H1 (cell line): ENCODE results near the gene CFAP100. TPM values are rescaled to one million over a fixed set of nuclear protein-coding genes. Genes with fewer than 3 reads are reported as not detected.

ENCODE experiments used
- CTCF ChIA-PET: fragments of 300-600 bp; sonication (Branson Sonifier 250); formaldehyde crosslinking; loops from one replicate; lab custom pipeline; 2021; ENCODE audit not compliant: partially characterized antibody; lab: Charles Lee
- POLR2A ChIA-PET: fragments of 300-600 bp; sonication (Branson Sonifier 250); formaldehyde crosslinking; loops from one replicate; lab custom pipeline; 2021; ENCODE audit warnings: inconsistent platforms; ENCODE audit not compliant: partially characterized antibody; lab: Charles Lee
- DNase-seq, 2 experiments: peaks; one replicate each; pipeline versions ENCODE4 v3.0.0 to v3.0.0-alpha.2; 2010 to 2022; ENCODE audit warnings: low spot score in 2 of 2, low read depth in 1 of 2, mixed read lengths in 1 of 2
- FAIRE-seq: peaks from 2 replicates; lab custom pipeline; 2011; peaks lifted over from hg19 to GRCh38; lab: Jason Lieb, UNC
- H2AFZ ChIP-seq: 2 replicates; pipeline ENCODE4 v1.8.1; 2012; ENCODE audit warnings: low read length, inconsistent platforms
- H2AK5ac ChIP-seq: 2 replicates; pipeline ENCODE4 v1.6.1; 2013; ENCODE audit warnings: low read depth, low read length
- H2BK120ac ChIP-seq: replicated peaks from 2 replicates; pipeline ENCODE3; 2013; ENCODE audit warnings: low read depth, low read length, inconsistent platforms
- H2BK12ac ChIP-seq: 2 replicates; pipeline ENCODE4 v1.6.1; 2013; ENCODE audit warnings: low read depth, low read length
- H2BK15ac ChIP-seq: 2 replicates; pipeline ENCODE4 v1.6.1; 2013; ENCODE audit warnings: low read length
- H2BK20ac ChIP-seq: 2 replicates; pipeline ENCODE4 v1.6.1; 2013; ENCODE audit warnings: low read length
- H2BK5ac ChIP-seq: 2 replicates; pipeline ENCODE4 v1.6.1; 2013; ENCODE audit warnings: low read depth, low read length
- H3K14ac ChIP-seq: 2 replicates; pipeline ENCODE4 v1.6.1; 2013; ENCODE audit warnings: inconsistent platforms; ENCODE audit not compliant: insufficient read length
- H3K18ac ChIP-seq: 2 replicates; pipeline ENCODE4 v1.6.1; 2013; ENCODE audit warnings: low read length; ENCODE audit errors: extremely low read depth
- H3K23ac ChIP-seq: 2 replicates; pipeline ENCODE4 v1.6.1; 2013; ENCODE audit warnings: inconsistent platforms; ENCODE audit not compliant: insufficient read length
- H3K23me2 ChIP-seq: 2 replicates; pipeline ENCODE4 v1.6.1; 2013; ENCODE audit warnings: low read depth, low read length
- H3K27ac ChIP-seq: 2 replicates; pipeline ENCODE4 v1.6.1; 2011; ENCODE audit warnings: low read depth, low read length, inconsistent platforms
- H3K27me3 ChIP-seq, 4 experiments: replicated peaks in 1 of 4; 1 replicate in 1 of 4; 2 replicates in 3 of 4; pipeline versions ENCODE4 v1.6.1 to v1.8.1; 2011 to 2013; ENCODE audit warnings: low read length in 3 of 4, mild to moderate bottlenecking in 3 of 4, inconsistent platforms in 2 of 4, mixed read lengths in 2 of 4, moderate library complexity in 1 of 4; ENCODE audit not compliant: control insufficient read depth in 3 of 4, insufficient read depth in 3 of 4; ENCODE audit errors: extremely low read depth in 1 of 4
- H3K36me3 ChIP-seq, 4 experiments: 2 replicates each; pipeline versions ENCODE4 v1.6.1 to v1.8.1; 2011 to 2013; ENCODE audit warnings: mild to moderate bottlenecking in 4 of 4, low read length in 3 of 4, moderate library complexity in 2 of 4, control low read depth in 1 of 4, inconsistent platforms in 1 of 4; ENCODE audit not compliant: insufficient read depth in 4 of 4, control insufficient read depth in 2 of 4
- H3K4ac ChIP-seq: replicated peaks from 2 replicates; pipeline ENCODE3; 2013; ENCODE audit warnings: low read length, low read depth, mixed read lengths, inconsistent platforms; ENCODE audit not compliant: insufficient read length
- H3K4me1 ChIP-seq, 4 experiments: replicated peaks in 1 of 4; 1 replicate in 1 of 4; 2 replicates in 3 of 4; pipeline versions ENCODE4 v1.6.1 to v1.8.1; 2011 to 2013; ENCODE audit warnings: low read length in 3 of 4, inconsistent platforms in 2 of 4, mixed read lengths in 1 of 4; ENCODE audit not compliant: insufficient read depth in 4 of 4, control insufficient read depth in 3 of 4
- H3K4me2 ChIP-seq, 2 experiments: 2 replicates each; pipeline versions ENCODE4 v1.6.1 to v1.8.1; 2011 to 2013; ENCODE audit warnings: low read depth in 2 of 2, low read length in 2 of 2, control low read depth in 1 of 2, inconsistent platforms in 1 of 2, mild to moderate bottlenecking in 1 of 2; ENCODE audit not compliant: insufficient read depth in 1 of 2
- H3K4me3 ChIP-seq, 4 experiments: fragments of 200-600, 300-600 bp in 1 of 4; sonication (generic), shearing (Covaris generic), sonication (Bioruptor Twin) in 1 of 4; 2 replicates each; pipeline versions ENCODE4 v1.5.1 to v1.8.1; 2011 to 2016; ENCODE audit warnings: low read length in 4 of 4, low read depth in 3 of 4, control low read depth in 2 of 4, inconsistent platforms in 2 of 4, mild to moderate bottlenecking in 2 of 4, mixed read lengths in 1 of 4, moderate library complexity in 1 of 4; ENCODE audit not compliant: insufficient read depth in 2 of 4; ENCODE audit errors: extremely low read depth in 1 of 4
- H3K56ac ChIP-seq: replicated peaks from 2 replicates; pipeline ENCODE3; 2013; ENCODE audit warnings: low read depth, mild to moderate bottlenecking, mixed read lengths, low read length, inconsistent platforms; ENCODE audit not compliant: insufficient read length
- H3K79me1 ChIP-seq: 2 replicates; pipeline ENCODE4 v1.6.1; 2013; ENCODE audit warnings: low read depth, low read length, control low read depth
- H3K79me2 ChIP-seq, 2 experiments: 2 replicates each; pipeline versions ENCODE4 v1.6.1 to v1.8.1; 2012 to 2013; ENCODE audit warnings: low read length in 2 of 2, mild to moderate bottlenecking in 2 of 2, inconsistent platforms in 1 of 2; ENCODE audit not compliant: insufficient read depth in 2 of 2, control insufficient read depth in 1 of 2
- H3K9ac ChIP-seq, 4 experiments: replicated peaks in 1 of 4; 1 replicate in 1 of 4; 2 replicates in 3 of 4; pipeline versions ENCODE4 v1.6.1 to v1.8.1; 2011 to 2013; ENCODE audit warnings: low read depth in 3 of 4, low read length in 3 of 4, control low read depth in 2 of 4, mild to moderate bottlenecking in 2 of 4, moderate library complexity in 2 of 4, inconsistent platforms in 1 of 4; ENCODE audit errors: extremely low read depth in 1 of 4
- H3K9me3 ChIP-seq, 2 experiments: 2 replicates each; pipeline versions ENCODE4 v1.6.1 to v1.8.1; 2012 to 2013; ENCODE audit warnings: mild to moderate bottlenecking in 2 of 2, moderate library complexity in 2 of 2, control low read depth in 1 of 2, inconsistent platforms in 1 of 2, low read depth in 1 of 2, low read length in 1 of 2, mixed read lengths in 1 of 2; ENCODE audit not compliant: insufficient read depth in 2 of 2
- H4K20me1 ChIP-seq, 2 experiments: replicated peaks in 1 of 2; 2 replicates each; pipeline versions ENCODE3 to v1.8.1; 2011 to 2013; ENCODE audit warnings: inconsistent platforms in 2 of 2, low read length in 2 of 2, mild to moderate bottlenecking in 1 of 2; ENCODE audit not compliant: insufficient read depth in 2 of 2, control insufficient read depth in 1 of 2
- H4K5ac ChIP-seq: 2 replicates; pipeline ENCODE4 v1.6.1; 2013; ENCODE audit warnings: low read length, low read depth, mixed read lengths, inconsistent platforms; ENCODE audit not compliant: insufficient read length
- H4K8ac ChIP-seq: 2 replicates; pipeline ENCODE4 v1.8.0; 2013; ENCODE audit warnings: mild to moderate bottlenecking, moderate library complexity, low read length, inconsistent platforms; ENCODE audit not compliant: insufficient read depth; ENCODE audit errors: extremely low read depth
- H4K91ac ChIP-seq: replicated peaks from 2 replicates; pipeline ENCODE3; 2013; ENCODE audit warnings: low read length, mixed read lengths, inconsistent platforms; ENCODE audit not compliant: insufficient read length
- CREB1 ChIP-seq: IDR thresholded peaks from 2 replicates; pipeline ENCODE4 v1.6.1; 2012; ENCODE audit warnings: inconsistent platforms
- CTBP2 ChIP-seq: IDR thresholded peaks from 2 replicates; pipeline ENCODE4 v1.7.0; 2011; ENCODE audit warnings: borderline replicate concordance, mild to moderate bottlenecking, moderate library complexity, mixed read lengths, low read length; ENCODE audit not compliant: insufficient read depth, insufficient read length
- EZH2 ChIP-seq: fragments of 200-600 bp; sonication (generic); IDR thresholded peaks from 2 replicates; pipeline ENCODE4 v1.7.1; 2012; ENCODE audit warnings: low read depth, mild to moderate bottlenecking, moderate library complexity, low read length, inconsistent platforms; ENCODE audit not compliant: severe bottlenecking
- FOSL1 ChIP-seq: IDR thresholded peaks from 2 replicates; pipeline ENCODE4 v1.6.1; 2011; ENCODE audit warnings: mild to moderate bottlenecking, low read depth, low read length, moderate library complexity; ENCODE audit not compliant: insufficient read depth
- NRF1 ChIP-seq: IDR thresholded peaks from 2 replicates; pipeline ENCODE4 v1.6.1; 2011; ENCODE audit warnings: mild to moderate bottlenecking, low read depth, low read length, improper control_type of control experiment
- POU5F1 ChIP-seq: IDR thresholded peaks from 2 replicates; pipeline ENCODE4 v1.6.1; 2011; ENCODE audit warnings: low read depth, mild to moderate bottlenecking, low read length, moderate library complexity
- RBBP5 ChIP-seq: IDR thresholded peaks from 2 replicates; pipeline ENCODE4 v1.7.1; 2012; ENCODE audit warnings: low read depth, mild to moderate bottlenecking, inconsistent platforms, low read length, moderate library complexity, borderline replicate concordance
- SP2 ChIP-seq: IDR thresholded peaks from 2 replicates; pipeline ENCODE4 v1.6.1; 2012; ENCODE audit warnings: mild to moderate bottlenecking, low read length, inconsistent platforms
- YY1 ChIP-seq: IDR thresholded peaks from 2 replicates; pipeline ENCODE4 v1.6.1; 2011; ENCODE audit warnings: low read depth, mild to moderate bottlenecking, low read length
- WGBS, 2 experiments: shearing (Covaris generic) in 1 of 2; methylation state at CpG; one replicate each; pipeline versions ENCODE4 v1.1.6 to v1.1.7; 2013 to 2015; ENCODE audit warnings: low lambda C conversion rate in 2 of 2, mixed read lengths in 2 of 2, inconsistent platforms in 1 of 2, low coverage in 1 of 2, missing lambda C conversion rate in 1 of 2; ENCODE audit not compliant: insufficient replicate concordance in 2 of 2, insufficient coverage in 1 of 2, insufficient read length in 1 of 2; ENCODE audit errors: extremely low coverage in 1 of 2, missing lambda C conversion rate in 1 of 2; 5-methylcytosine and 5-hydroxymethylcytosine counted together
- polyA plus RNA-seq, 7 experiments: library from polyadenylated mRNA; depleted of rRNA in 3 of 7; stranded (reverse) in 5 of 7; unstranded in 2 of 7; fragments of >200 nt in 5 of 7; fragments of 200-250 nt in 2 of 7; gene quantifications; 1 replicate in 5 of 7; 2 replicates in 1 of 7; 4 replicates in 1 of 7; pipeline versions ENCODE4 v1.2.1 to v1.2.3, GENCODE V29; 2011 to 2013; ENCODE audit warnings: missing spikeins in 2 of 7, mixed read lengths in 2 of 7
- total RNA-seq: library from RNA; stranded (reverse); fragmentation: NEBNext Ultra II Directional; extraction: Animal tissue kit (Norgen Biotek cat#: 25700); gene quantifications from 2 replicates; pipeline ENCODE4 v1.2.1, GENCODE V29; 2021
- TF ChIP-seq, protein P1 (sequence below): IDR thresholded peaks from 2 replicates; pipeline ENCODE4 v1.6.1; 2012; ENCODE audit warnings: inconsistent platforms
- TF ChIP-seq, protein P2 (sequence below): IDR thresholded peaks from 2 replicates; pipeline ENCODE4 v1.6.1; 2012; ENCODE audit warnings: low read length, inconsistent platforms

CFAP100 gene
- total and polyA plus RNA-seq, 2 of the 8 experiments (the other 6 are each of a cell fraction or from before 2014, with no cell fraction given), result 0.17 TPM; not detected in 1

DNA sequence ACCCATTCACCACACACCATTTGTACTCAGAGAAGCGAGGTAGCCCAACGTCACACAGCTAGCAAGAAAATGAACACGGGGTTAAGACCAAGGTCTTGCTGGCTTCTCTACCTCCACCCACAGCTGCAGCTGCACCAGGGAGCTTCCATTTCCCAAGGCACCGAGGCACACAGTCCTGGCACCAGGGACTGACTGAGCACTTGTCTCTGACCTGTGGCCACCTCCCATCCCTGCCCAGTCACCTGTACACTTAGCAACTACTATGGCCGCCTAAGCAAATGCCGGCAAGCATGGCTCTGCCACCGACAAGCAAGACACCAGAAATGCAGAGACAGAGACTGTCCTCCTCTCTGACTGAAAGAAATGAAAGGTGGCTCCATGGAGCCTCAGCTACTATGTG, 65.7 kb downstream of the CFAP100 start:
- WGBS, 2 experiments, result 87% methylated on average over 7 of the region's 7 CpGs; no CpG with 5 or more reads in 1 of the 2 experiments
- ChIA-PET POLR2A (interaction anchor here (3.3 kb wide), 1 partner anchor 11 kb away, joined by 20 read pairs; no protein-coding TSS in a partner anchor), CTCF (interaction anchor here (0.9 to 1.4 kb wide), 3 partner anchors 12 to 19 kb away, joined by 3 to 4 read pairs (median 3); no protein-coding TSS in a partner anchor)
- Histone ChIP-seq H3K9me3 (no peaks in the 10 kb centered on the region), H4K5ac (no peak overlapping the region), H3K4me2 (no peak overlapping the region), H3K79me1 (peaks cover 6% of the 10 kb centered on the region; the same call in 1 of the 2 replicates), H3K23ac (no peak overlapping the region), H2BK20ac (no peak overlapping the region), H2BK5ac (no peak overlapping the region), H3K4ac (no peak overlapping the region), H4K91ac (no peak overlapping the region), H3K23me2 (no peaks in the 10 kb centered on the region), H2BK12ac (no peak overlapping the region), H3K9ac (no peak overlapping the region), H2BK120ac (no peak overlapping the region), H3K56ac (no peak overlapping the region), H3K27ac (no peak overlapping the region), H4K20me1 (peaks cover 0 to 12% of the 10 kb centered on the region in 2 experiments), H2AFZ (no peak overlapping the region), H3K27me3 (no peaks in the 10 kb centered on the region), H2BK15ac (no peak overlapping the region), H3K36me3 (peaks cover 19 to 74% (median 45%) of the 10 kb centered on the region in 4 experiments; a peak in 7 of 8 replicates), H3K4me3 (no peak overlapping the region), H3K79me2 (no peaks in the 10 kb centered on the region; a peak in 1 of 4 replicates), H3K14ac (no peak overlapping the region), H3K4me1 (no peaks in the 10 kb centered on the region), H3K18ac (no peak overlapping the region), H2AK5ac (no peak overlapping the region), H4K8ac (no peak overlapping the region)
- FAIRE-seq (no peak), DNase-seq (no peak)
- TF ChIP-seq, protein P1, sequence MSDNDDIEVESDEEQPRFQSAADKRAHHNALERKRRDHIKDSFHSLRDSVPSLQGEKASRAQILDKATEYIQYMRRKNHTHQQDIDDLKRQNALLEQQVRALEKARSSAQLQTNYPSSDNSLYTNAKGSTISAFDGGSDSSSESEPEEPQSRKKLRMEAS, result no peak
- TF ChIP-seq RBBP5, result no peak
- TF ChIP-seq EZH2, result no peak
- TF ChIP-seq SP2, result no peak
- no peak for TF ChIP-seq CTBP2
- no peak for TF ChIP-seq FOSL1
- TF ChIP-seq, protein P2, sequence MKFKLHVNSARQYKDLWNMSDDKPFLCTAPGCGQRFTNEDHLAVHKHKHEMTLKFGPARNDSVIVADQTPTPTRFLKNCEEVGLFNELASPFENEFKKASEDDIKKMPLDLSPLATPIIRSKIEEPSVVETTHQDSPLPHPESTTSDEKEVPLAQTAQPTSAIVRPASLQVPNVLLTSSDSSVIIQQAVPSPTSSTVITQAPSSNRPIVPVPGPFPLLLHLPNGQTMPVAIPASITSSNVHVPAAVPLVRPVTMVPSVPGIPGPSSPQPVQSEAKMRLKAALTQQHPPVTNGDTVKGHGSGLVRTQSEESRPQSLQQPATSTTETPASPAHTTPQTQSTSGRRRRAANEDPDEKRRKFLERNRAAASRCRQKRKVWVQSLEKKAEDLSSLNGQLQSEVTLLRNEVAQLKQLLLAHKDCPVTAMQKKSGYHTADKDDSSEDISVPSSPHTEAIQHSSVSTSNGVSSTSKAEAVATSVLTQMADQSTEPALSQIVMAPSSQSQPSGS, result no peak
- no peak for TF ChIP-seq NRF1
- no peak for TF ChIP-seq YY1
- no peak for TF ChIP-seq CREB1
- no peak for TF ChIP-seq POU5F1
